ENCODE data around the gene TTC28. TPM values are rescaled to one million over a fixed set of nuclear protein-coding genes. Genes with fewer than 3 reads are reported as not detected.

Gene TTC28
- total RNA-seq, 1 donor from 2014 or later: 24.5 TPM

- no peak for TF ChIP-seq CTCF (IDR thresholded peaks at IDR 0.05)
- Histone ChIP-seq H3K27me3 (no peaks in the 10 kb centered on the region), H3K27ac (no peak overlapping the region), H3K9me3 (no peaks in the 10 kb centered on the region), H3K36me3 (no peaks in the 10 kb centered on the region), H3K4me3 (no peak overlapping the region), H3K4me1 (peaks cover 0 to 6% of the 10 kb centered on the region in 2 donors)
- no peak for DNase-seq (ENCODE audit: low spot score in 2 of 2)
- intact Hi-C loops (cut with DNase I): no loop called here
These were observed 726.9 kb downstream of the TTC28 start for GRCh38 chr22:27952779-27953178.

- peaks cover 0 to 6% of the 10 kb centered on the region in 2 donors for H3K4me1 ChIP-seq
- intact Hi-C loops (cut with DNase I): no loop called here
- no peak for TF ChIP-seq CTCF (IDR thresholded peaks at IDR 0.05)
- H3K4me3 ChIP-seq: no peak overlapping the region
- no peak overlapping the region for H3K27ac ChIP-seq
- no peaks in the 10 kb centered on the region for H3K9me3 ChIP-seq
- DNase-seq (ENCODE audit: low spot score in 2 of 2): no peak
- no peaks in the 10 kb centered on the region for H3K36me3 ChIP-seq
- no peaks in the 10 kb centered on the region for H3K27me3 ChIP-seq
These were observed 727.5 kb downstream of the TTC28 start for GRCh38 chr22:27952091-27952490.

GRCh38 chr22:27949421-27949820, 730.2 kb downstream of the TTC28 start:
- H3K9me3 ChIP-seq: no peaks in the 10 kb centered on the region
- no peak for TF ChIP-seq CTCF (IDR thresholded peaks at IDR 0.05)

GRCh38 chr22:27948569-27948968, 731.1 kb downstream of the TTC28 start:
- no peaks in the 10 kb centered on the region for H3K9me3 ChIP-seq
- no peak for TF ChIP-seq CTCF (IDR thresholded peaks at IDR 0.05)
- H3K36me3 ChIP-seq: no peaks in the 10 kb centered on the region
- intact Hi-C loops (cut with DNase I): no loop called here
- H3K27ac ChIP-seq: no peak overlapping the region
- H3K4me3 ChIP-seq: no peak overlapping the region
- H3K27me3 ChIP-seq: no peaks in the 10 kb centered on the region
- no peak for DNase-seq (ENCODE audit: low spot score in 2 of 2)
- H3K4me1 ChIP-seq: peaks cover 0 to 6% of the 10 kb centered on the region in 2 donors

More at GRCh38 chr22:27949421-27949820, 730.2 kb downstream of the TTC28 start:
- DNase-seq (ENCODE audit: low spot score in 2 of 2): no peak
- no peaks in the 10 kb centered on the region for H3K36me3 ChIP-seq
- intact Hi-C loops (cut with DNase I): no loop called here
- no peaks in the 10 kb centered on the region for H3K27me3 ChIP-seq
- H3K4me1 ChIP-seq: peaks cover 0 to 6% of the 10 kb centered on the region in 2 donors
- no peak overlapping the region for H3K27ac ChIP-seq
- H3K4me3 ChIP-seq: no peak overlapping the region

GRCh38 chr22:27947448-27947847, 732.2 kb downstream of the TTC28 start:
- DNase-seq (ENCODE audit: low spot score in 2 of 2): no peak
- H3K4me1 ChIP-seq: peaks cover 0 to 6% of the 10 kb centered on the region in 2 donors
- no peaks in the 10 kb centered on the region for H3K36me3 ChIP-seq
- intact Hi-C loops (cut with DNase I): no loop called here
- H3K4me3 ChIP-seq: no peak overlapping the region
- no peak overlapping the region for H3K27ac ChIP-seq
- H3K27me3 ChIP-seq: no peaks in the 10 kb centered on the region
- no peaks in the 10 kb centered on the region for H3K9me3 ChIP-seq
- no peak for TF ChIP-seq CTCF (IDR thresholded peaks at IDR 0.05)

GRCh38 chr22:27941143-27941542, 738.5 kb downstream of the TTC28 start:
- Histone ChIP-seq H3K36me3 (no peaks in the 10 kb centered on the region), H3K9me3 (no peaks in the 10 kb centered on the region), H3K4me3 (no peak overlapping the region), H3K27ac (no peak overlapping the region), H3K27me3 (no peaks in the 10 kb centered on the region), H3K4me1 (no peaks in the 10 kb centered on the region)
- DNase-seq (ENCODE audit: low spot score in 2 of 2): no peak
- TF ChIP-seq CTCF (IDR thresholded peaks at IDR 0.05): no peak
- intact Hi-C loops (cut with DNase I): no loop called here
